Ecto neural progenitor cell (in vitro differentiated cells): ENCODE results near the gene HTT.

ENCODE experiments used
- DNase-seq: peaks from one replicate; pipeline ENCODE4 v3.0.0-alpha.2; 2018; ENCODE audit warnings: low spot score

HTT gene

DNA sequence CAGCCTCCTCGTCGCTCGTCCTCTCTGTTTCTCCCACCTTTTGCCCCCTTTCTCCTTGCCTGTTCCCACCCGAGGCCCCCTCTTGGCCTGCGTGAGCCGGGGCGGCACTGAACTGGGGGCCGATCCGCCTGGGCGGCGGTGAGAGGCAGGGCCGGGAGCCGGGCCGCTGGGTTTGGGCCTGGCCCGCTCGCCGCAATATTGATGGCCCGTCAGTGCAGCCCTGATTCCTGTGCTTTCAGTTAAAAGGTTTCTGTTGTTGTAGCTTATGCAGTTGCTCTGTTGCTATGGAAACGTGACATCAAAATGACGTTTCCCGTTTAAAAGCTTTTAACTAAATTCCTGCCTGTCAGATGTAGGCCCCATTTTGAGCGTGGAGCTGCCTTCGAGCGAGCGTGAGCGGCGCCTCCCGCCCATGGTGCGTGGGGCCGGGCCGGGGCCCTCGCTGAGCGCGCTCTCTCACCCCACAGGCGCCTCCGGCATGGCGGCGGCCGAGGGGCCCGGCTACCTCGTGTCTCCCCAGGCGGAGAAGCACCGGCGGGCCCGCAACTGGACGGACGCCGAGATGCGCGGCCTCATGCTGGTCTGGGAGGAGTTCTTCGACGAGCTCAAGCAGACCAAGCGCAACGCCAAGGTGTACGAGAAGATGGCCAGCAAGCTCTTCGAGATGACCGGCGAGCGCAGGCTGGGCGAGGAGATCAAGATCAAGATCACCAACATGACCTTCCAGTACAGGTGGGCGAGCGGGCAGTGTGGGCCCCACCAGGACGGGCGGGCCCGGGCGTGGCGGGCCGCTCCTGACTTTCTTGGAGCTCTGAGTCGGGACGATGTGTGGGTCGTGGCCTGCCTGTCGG is 174.6 kb downstream of the HTT start, which contains the start of gene MSANTD1:
Gene MSANTD1 (plus strand): TSS at position 349 of the 851 bp plus-strand sequence. CDS start 64 bp downstream, at position 413.
- DNase-seq = no peak

DNA sequence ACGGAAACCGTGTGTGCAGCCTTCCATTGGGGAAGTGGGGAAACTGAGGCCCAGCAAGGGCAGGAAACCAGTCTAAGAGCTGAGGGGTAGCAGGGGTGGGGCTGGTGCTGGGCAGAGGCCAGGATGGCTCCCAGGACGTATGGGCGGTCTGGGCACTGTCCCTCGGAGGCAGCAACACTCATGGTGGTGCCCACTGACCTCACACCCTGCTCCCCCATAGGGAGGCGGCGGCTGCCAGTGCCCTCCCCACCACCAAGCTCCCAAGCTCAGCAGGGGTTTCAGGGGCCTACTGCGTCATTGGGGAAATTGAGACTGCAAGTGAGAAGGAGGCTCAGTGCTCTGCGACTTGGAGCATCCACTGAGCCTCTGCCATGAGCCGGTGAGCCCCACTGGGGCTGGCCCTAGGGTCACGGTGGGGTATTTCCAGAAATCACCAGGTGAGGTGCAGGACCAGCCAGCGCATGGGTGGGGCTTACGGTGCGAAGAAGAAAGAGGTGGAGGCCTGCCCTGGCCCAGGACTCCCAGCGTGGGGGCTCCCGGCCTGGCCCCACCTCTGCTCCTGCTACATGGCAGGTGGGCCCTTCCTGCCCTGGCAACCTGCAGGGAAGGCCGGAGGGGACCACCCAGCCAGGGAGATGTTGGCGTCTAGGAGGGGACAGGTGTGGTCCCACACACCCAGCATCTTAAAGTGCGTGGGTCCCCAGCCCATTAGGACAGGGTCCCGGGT is 175.4 kb downstream of the HTT start:
- no peak for DNase-seq

DNA sequence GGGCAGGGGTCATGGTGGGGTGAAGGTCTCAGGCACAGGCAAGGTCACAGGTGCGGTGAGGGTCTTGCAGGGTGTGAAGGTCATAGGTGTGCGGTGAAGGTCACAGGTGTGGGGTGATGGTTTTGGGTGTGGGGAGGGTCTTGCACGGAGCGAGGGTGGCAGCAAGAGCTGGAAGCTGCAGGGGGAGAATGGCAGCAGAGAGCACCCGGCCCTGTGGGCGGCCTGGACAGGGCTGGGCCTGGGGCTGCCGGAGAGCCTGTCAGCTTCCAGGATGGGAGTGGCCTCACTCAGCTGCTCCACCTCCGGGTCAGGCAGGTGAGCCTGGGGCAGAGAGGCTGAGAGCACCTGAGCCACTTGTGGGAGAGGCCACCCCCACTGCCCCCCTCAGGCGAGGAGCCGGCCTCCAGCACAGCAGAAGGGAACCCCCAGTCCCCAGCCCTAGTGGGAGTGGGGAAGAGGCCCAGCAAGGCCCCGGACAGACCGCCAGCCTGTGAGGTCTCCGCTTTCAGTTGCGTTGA is 176.0 kb downstream of the HTT start:
- DNase-seq = no peak

DNA sequence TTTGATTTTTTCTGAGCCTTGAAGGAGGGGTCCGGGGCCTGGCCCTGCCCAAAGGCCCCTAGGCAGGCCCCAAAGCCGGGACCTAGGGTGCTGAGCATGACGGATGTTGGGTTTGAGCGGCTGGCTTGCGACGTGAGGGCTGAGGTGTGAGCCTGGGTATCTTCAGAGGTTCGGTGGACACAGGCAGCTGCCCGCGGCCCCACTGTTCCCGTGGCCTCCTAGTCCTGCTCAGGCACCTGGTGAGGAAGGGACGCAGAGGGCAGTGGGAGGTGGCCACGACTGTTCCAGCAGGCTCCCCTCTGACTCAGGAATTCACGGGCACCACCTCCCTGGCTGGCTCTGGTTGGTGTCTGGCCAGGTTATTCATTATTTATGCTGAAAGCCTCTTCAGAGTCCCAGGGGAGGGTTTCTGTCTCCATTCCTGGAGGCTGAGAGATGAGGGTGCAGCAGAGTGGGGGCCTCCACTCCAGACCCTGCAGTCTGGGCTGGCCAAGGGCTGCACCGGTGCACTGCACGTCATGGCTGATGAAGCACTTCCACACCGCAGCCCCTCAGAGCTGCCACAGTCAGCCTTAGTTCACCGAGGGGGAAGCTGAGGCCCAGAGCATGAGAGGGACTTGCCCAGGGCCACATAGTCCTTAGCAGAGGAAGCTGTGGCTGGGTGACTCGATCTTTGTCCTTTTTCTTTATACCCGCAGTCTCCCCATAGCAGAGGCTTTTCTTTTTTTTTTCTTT is 176.6 kb downstream of the HTT start:
- DNase-seq = no peak

DNA sequence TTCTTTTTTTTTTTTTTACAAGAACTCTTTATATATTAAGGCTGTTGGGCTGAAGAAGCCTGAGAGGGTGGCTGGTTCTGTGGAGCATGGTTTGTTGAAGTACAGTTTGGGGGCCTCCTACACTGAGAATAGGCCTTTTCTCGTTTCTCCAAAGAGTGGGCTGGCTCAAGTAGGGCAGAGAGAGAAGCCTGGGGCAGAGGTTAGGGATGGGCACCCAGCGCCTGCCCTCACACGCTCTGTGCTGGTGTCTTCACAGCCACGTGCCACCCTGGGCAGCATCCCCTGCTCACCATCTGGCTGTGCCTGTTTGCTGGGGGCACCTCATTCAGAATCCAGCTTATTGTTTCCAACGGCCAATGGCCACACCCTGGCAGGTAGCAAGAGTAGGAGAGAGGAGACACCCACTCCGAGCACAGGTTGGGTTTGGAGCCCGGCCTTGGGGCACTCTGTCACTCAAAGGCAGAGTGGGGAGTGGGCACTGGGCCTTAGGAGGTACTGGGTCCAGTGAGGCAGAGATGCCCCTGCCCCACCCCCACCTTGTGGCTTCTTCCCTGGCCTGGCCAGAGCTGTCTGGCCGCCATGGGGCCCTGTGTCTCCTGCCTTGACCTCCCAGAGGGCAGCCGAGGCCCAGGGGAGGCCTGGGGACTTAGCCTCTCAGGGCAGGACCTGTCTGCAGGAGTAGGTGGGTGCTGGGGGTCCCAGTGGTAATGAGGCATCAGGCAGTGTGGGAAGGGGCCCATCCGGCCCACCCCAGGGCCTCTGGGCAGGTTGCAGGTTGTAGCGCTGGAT is 177.4 kb downstream of the HTT start:
- no peak for DNase-seq

DNA sequence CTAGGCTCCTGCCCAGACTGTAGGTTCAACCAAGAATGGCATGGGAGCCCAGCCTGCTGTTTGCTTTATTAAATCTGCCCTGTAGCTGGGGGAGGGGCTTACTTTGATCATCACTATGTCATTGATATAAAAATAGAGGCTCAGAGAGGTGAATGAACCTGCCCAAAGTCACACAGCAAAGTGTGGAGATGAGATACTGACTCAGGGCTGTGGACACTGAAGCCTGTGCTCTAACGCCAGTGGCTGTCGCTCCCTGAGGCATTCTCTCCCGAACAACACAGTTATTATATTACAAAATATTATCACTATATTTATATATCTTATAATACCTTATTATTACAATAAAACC is 178.0 kb downstream of the HTT start:
- DNase-seq = no peak

DNA sequence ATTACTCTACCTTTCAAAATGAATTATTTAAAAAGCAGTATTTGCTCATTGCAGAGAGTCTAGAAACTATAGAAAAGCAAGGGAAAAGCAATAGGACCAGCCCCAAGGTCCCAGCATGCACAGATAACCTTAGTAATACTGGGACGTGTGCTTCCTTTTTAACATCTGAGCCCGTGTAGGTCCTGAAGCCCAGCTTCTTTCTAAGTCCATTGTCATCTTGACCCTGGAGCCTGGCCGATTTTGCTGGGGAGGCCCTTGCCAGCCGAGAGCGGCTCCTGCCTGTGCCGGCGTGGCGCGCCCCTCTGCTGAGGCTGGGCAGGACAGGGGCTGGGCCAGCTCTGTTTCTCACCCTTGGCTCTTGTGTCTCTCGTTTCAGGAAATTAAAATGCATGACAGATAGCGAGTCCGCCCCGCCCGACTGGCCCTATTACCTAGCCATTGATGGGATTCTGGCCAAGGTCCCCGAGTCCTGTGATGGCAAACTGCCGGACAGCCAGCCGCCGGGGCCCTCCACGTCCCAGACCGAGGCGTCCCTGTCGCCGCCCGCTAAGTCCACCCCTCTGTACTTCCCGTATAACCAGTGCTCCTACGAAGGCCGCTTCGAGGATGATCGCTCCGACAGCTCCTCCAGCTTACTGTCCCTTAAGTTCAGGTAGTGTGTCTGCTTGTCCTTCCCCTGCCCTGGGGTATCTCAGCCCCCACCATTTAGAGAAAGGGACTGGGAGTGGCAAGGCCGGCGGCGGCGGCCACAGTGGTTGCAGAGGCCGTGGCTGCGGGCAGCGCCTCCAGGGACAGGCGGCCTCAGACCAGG is 178.6 kb downstream of the HTT start:
- DNase-seq = no peak

DNA sequence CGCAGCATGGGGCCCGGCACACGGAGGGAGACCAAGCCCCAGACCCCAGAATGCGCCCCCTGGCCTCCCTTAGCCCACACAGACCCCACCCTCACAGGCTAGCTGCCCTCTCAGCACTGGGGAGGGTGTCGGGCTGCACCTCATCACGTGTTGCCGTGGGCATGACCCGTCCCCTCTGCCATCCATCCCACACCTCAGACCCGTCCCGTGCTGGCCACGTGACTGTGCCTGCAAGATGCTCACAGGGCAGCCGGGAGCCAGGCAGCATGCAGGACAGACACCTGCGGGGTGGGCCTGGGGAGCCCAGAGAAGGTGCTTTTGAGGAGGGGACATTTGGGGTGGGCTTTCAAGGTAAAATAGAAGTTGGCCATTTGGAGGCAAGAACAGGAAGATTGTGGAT is 179.3 kb downstream of the HTT start:
- no peak for DNase-seq

DNA sequence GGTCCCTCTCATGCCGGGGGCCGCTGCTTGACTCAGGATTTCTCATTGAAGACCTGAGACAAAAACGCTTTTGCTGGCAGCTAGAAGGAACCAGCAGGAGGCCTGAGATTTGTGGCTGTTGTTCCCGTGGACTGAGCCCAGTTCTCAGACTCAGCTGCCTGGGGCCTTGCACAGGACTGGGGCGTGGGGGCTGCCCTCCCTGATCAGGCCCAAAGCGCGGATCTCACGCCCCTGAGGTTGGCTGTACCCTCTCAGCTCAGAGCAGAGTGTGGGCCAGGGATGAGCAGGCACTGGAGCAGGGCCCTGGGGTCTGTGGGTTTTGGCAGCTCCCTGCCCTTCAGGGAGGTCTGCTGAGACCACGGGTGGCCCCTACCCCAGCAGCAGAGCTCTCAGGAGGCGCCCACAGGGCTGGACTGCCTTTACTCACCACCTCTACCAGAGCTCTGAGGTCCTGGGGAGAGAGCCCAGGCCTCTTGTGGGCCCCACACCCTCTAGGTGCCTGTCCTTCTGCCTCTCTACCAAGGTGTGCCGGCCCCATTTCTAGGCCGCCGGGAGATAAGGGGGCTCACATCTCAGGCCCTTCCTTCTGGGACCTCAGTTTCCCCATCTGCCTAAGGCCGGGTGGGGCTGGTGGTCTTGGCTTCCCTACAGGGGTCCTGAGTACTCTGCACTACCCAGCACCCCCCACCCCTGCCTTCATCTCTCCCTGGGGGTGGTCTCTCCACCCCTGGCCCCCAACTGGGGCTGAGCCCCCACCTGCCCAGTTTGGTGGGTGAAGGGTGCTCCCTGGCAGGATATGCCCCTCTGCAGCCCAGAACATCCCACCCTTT is 180.0 kb downstream of the HTT start:
- DNase-seq = peak; percentile 42

DNA sequence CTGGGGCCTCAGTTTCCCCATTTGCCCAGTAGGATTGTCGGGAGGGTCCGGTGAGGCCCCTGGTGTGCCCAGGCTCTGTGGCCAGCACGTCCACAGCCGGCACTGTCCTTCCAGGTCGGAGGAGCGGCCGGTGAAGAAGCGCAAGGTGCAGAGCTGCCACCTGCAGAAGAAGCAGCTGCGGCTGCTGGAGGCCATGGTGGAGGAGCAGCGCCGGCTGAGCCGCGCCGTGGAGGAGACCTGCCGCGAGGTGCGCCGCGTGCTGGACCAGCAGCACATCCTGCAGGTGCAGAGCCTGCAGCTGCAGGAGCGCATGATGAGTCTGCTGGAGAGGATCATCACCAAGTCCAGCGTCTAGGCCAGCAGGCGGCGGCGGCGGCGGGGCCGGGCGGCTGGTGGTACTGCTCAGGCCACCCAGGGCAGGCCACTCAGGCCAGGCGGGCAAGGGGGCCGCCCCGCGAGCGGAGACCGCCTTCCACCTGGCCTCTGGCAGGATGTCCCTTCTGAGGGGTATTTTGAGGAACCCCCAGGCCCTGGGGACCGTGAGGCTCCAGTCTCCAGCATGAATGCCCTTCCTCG is 181.2 kb downstream of the HTT start:
- no peak for DNase-seq

DNA sequence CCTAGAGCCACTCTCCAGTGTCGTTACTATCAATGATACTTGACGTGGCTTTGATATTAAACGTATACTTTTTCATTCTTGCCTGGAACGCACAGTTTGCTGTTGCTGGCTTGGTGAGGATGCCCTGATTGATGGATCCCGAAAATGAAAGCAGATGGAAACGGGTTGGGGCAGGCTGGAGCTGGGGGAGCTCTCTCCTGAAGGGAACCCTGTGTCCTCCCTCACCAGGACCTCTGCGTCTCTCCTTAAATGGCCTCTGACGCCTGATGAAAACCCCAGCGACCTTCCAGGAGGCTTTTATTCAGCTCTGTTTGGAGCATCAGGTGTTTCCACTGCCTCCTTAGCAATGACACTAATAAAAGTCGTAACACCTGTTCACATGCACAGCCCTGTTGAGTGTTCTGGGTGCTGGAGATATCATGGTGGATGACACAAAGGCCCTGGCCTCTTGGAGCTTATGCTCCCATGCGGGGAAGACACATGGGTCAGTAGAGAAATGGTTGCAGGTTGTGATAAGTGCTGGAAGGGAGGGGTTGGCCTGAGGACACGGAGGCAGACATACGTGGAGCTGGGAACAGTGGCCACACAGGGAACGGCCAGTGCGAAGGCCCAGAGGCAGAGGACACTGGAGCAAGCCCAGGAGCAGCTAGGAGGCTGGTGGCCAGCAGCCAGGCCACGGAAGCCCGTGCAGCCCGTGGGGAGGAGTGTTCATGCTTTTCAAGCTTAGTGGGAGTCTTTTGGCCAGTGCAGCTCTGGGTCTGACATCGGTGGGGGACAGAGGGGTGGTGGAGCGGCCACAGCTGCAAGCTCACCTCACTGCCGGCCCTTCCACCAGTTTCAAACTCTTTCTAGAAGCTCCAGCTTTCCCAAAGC is 182.0 kb downstream of the HTT start:
- DNase-seq = peak; percentile 45

DNA sequence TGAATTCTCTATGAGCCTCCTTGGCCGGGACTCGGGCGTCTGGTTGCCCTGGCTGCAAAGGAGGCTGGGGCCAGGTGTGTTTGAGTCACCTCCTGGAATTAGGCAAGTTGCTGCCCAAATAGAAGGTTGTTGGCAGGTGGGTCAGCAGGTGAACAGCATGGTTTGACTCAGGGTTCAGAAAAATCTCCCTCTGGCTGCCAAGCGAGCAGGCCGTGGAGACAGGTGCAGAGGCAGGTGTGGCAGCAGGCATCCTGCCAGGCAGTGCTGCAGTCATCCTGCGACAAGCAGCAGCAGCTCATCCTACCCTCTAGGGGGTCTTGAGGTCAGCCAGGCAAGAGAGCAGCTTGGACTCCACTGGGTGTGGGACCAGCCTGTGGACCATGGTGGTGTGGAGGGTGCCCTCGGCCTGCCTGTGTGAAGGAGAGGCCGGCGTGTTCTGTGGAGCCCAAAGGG is 182.6 kb downstream of the HTT start:
- no peak for DNase-seq

DNA sequence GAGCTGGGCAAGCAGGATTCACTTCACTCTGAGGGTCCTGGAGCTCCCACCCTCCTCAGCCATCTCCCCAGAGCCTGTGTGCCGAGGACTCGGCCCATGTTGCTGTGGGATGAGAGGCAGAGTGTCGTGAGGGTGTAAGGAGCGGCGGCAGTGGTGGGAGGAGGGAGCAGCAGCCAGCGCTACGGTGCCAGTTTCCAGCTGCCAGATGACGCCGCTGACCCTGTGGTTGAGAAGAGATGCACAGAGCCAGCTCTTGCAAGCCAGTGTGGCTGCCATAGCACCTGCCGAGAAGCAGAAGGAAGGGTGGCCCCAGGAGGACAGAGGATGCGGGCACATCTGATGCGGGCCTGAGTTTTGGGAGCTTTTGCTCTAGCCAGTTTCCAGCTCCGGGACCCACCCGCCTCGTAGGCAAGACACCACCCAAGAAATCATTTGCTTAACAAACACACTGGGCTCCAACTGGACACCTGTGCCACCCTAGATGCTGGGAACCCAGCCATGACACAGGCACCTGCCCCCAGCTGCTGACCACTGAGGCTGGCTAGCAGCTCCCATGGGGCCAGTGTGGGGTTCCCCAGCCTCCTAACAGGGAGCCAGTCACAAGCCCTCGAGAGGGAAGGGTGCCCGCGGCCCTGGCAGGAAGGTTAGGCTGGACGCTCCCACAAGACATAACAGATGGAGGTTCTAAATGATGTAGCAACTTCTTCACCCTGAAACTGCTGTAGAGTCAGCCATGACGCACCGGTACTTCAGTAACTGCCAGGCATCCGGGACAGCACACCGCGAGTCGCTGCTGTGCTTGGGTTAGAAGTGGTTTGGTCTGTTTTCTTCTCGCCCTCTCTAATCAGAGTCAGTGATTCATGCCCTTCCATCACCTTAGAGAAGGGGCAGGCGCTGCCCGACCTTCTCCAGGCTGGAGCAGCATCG is 183.3 kb downstream of the HTT start:
- DNase-seq = no peak

DNA sequence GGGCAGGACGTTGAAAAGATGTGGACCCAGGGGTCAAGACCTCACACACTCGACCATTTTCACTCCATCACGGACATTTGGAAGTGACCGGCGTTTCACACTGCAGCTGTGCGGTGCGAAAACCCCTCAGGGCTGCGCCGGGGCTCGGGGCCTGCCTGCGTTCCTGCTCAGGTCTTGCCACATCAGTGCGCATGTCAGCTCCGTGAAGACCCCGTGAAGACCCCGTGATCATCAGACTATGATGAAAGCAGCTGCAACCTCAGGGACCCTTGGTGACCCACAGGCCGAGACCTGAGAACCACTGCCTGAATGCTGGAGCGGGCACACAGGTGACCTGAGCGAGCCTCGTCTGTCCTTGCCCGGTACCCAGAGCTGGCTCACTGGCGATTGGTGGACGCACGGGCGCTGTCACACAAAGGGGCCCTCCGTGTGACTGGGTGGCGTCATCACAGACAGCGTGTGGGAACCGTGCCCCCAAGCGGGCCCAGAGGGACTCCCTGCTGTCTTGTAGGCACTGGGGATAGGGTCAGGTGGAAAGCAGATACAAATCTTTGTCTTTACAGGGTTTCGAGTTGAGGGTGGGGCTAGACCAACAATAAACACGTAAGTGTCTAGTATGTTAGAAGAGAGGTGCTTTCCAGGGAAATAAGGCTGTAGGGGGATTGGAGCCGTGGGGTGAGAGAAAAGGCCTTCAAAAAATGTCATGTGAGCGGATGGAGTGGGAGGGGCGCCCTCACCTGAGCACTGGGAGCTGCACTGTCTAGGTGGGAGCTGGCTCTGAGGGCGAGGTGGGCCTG is 187.1 kb downstream of the HTT start:
- no peak for DNase-seq

DNA sequence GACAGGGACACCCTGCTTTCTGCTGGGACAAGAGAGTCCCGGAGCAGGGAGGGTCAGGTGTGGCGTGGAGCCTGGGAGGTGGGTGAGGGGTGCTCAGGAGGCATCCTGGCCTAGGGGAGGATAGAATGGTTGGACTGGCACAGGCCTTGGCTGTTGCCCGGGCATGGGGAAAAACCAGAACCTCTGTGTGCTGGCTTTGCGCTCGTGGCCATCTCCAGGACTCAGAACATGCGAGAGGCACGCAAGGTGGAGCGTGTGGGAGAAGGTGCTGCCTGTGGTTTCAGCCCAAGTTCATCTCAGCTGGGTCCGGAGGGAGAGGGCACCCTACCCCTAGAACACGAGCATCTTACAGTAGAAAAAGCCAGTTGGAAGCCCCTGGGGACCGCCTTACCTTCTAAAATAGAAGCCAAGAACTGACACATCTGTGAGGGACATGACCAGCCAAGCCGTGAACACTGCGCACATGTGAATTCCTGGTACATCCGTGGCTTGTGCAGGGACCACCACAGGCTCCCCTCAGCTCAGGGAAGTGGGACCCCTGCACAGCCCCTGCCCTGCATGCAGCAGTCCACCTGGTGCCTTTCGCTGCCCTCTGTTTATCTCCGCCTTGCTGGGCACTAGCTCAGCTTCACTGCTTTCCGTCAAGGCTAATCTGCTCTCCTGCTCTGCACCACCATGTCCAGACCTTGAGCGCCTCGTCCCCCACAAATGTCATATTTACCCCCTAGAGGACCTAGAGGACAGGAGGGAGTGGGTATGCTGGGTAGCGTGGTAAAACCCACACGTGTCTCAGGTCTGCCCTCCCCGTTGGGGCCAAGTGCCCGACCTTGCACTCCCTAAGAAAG is 187.9 kb downstream of the HTT start:
- no peak for DNase-seq
